Epithelial cell of esophagus (primary cell): ENCODE data around the gene HOXA4.

ENCODE experiments used
- DNase-seq: peaks from one replicate; pipeline ENCODE4 v3.0.0; 2010; ENCODE audit warnings: low read depth
- H3K4me3 ChIP-seq: 2 replicates; pipeline ENCODE4 v1.5.1; 2011; ENCODE audit warnings: mild to moderate bottlenecking, low read length, control low read depth
- TF ChIP-seq, protein P1 (sequence below): IDR thresholded peaks from 2 replicates; pipeline ENCODE4 v1.5.1; 2011; ENCODE audit warnings: low read depth, mild to moderate bottlenecking, low read length, control low read depth, inconsistent platforms; ENCODE audit not compliant: insufficient read depth; ENCODE audit errors: missing control alignments

Gene HOXA4

GRCh38 chr7:27097686-27098577, 32.6 kb downstream of the HOXA4 start:
- TF ChIP-seq, protein P1, sequence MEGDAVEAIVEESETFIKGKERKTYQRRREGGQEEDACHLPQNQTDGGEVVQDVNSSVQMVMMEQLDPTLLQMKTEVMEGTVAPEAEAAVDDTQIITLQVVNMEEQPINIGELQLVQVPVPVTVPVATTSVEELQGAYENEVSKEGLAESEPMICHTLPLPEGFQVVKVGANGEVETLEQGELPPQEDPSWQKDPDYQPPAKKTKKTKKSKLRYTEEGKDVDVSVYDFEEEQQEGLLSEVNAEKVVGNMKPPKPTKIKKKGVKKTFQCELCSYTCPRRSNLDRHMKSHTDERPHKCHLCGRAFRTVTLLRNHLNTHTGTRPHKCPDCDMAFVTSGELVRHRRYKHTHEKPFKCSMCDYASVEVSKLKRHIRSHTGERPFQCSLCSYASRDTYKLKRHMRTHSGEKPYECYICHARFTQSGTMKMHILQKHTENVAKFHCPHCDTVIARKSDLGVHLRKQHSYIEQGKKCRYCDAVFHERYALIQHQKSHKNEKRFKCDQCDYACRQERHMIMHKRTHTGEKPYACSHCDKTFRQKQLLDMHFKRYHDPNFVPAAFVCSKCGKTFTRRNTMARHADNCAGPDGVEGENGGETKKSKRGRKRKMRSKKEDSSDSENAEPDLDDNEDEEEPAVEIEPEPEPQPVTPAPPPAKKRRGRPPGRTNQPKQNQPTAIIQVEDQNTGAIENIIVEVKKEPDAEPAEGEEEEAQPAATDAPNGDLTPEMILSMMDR = no peak
- DNase-seq = peak; percentile 74
- peak overlapping the region; percentile 81 for H3K4me3 ChIP-seq

DNA sequence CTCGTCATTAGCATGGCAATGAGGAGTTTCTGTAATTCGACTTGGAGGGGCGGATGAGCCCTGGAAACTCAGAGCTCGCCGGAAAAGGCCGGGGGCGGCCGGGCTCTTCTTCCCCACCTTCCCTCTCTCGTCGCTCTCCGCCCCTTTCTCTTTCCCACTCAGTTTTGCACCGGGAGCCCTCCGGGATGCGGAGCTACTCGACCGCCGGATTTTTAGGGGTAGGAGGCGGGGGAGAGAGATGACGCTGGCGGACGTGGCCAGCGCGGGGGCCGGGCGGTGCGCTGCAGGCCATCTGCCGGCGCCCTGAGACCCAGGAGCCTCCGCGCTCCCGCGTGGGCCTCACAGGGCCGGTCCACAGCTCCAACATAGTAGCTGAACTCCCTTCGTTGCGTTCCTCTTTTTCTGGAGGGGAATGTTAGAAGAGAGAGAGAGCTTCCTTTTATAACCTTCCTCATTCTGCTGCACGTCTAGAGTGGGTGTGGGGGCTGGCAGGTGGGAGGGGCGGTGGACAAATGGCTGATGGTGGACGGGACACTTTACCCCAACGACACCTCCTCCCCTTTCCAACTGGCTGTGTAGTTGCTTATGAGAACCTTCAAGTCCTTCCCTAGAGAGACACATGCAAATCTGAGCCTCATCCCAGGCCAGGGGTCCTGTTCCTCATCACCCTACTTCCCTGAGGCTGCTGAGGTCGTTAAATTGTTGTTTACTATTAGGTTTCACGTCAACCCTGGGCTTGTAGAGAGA, 33.6 kb downstream of the HOXA4 start:
- peak; percentile 40 for DNase-seq
- peak overlapping the region; percentile 81 for H3K4me3 ChIP-seq
- TF ChIP-seq, protein P1 = no peak

- peak within 1 kb of the TSS; percentile 81 for H3K4me3 ChIP-seq
- peak; percentile 94 for DNase-seq
- TF ChIP-seq, protein P1 = no peak
These were observed 34.4 kb downstream of the HOXA4 start, which contains the start of gene HOXA1 for GRCh38 chr7:27095897-27096767. Gene HOXA1 (minus strand): TSS chr7:27096000. CDS start chr7:27095912, 88 bp downstream.

GRCh38 chr7:27095050-27095896, 35.3 kb downstream of the HOXA4 start:
- H3K4me3 ChIP-seq = peak overlapping the region; percentile 81
- TF ChIP-seq, protein P1 = no peak
- no peak for DNase-seq

GRCh38 chr7:27094304-27095049, 36.1 kb downstream of the HOXA4 start:
- H3K4me3 ChIP-seq = peak overlapping the region; percentile 81
- DNase-seq = no peak
- TF ChIP-seq, protein P1 = no peak
